ENCODE results near the gene TLE2.

Gene TLE2

GRCh38 chr19:3029065-3029923, at the start of gene TLE2:
TSS of gene TLE2 (minus strand) at chr19:3029280. CDS start at chr19:3028904, 376 bp downstream.
- no peak for DNase-seq

GRCh38 chr19:3075605-3076431, 46.7 kb upstream of the TLE2 start:
- no peak for DNase-seq

GRCh38 chr19:3073931-3074595, 45.0 kb upstream of the TLE2 start:
- DNase-seq, result no peak

- peak; percentile 80 for DNase-seq
Measured at GRCh38 chr19:3073159-3073563, 44.1 kb upstream of the TLE2 start.

- DNase-seq, result no peak
Measured at GRCh38 chr19:3071768-3072167, 42.7 kb upstream of the TLE2 start.

- DNase-seq, result peak; percentile 77
Measured at GRCh38 chr19:3068071-3068470, 39.0 kb upstream of the TLE2 start.

GRCh38 chr19:3067563-3067962, 38.5 kb upstream of the TLE2 start:
- DNase-seq, result no peak

- DNase-seq, result no peak
Measured at GRCh38 chr19:3066482-3067049, 37.5 kb upstream of the TLE2 start.

- no peak for DNase-seq
Measured at GRCh38 chr19:3065675-3066357, 36.7 kb upstream of the TLE2 start.

GRCh38 chr19:3064011-3064330, 34.9 kb upstream of the TLE2 start:
- no peak for DNase-seq

- DNase-seq, result peak; percentile 73
Measured at GRCh38 chr19:3062165-3063105, 33.4 kb upstream of the TLE2 start, which contains the start of gene TLE5. TSS of gene TLE5 (minus strand) at chr19:3062495. CDS start at chr19:3062200, 295 bp downstream.

- no peak for DNase-seq
Measured at GRCh38 chr19:3061182-3062161, 32.4 kb upstream of the TLE2 start.

- DNase-seq, result no peak
Measured at GRCh38 chr19:3060857-3061181, 31.7 kb upstream of the TLE2 start.

- DNase-seq, result no peak
Measured at GRCh38 chr19:3059653-3060052, 30.6 kb upstream of the TLE2 start.

- DNase-seq, result no peak
Measured at GRCh38 chr19:3058821-3059314, 29.8 kb upstream of the TLE2 start.

GRCh38 chr19:3058009-3058820, 29.1 kb upstream of the TLE2 start:
- DNase-seq, result no peak

- DNase-seq, result peak; percentile 94
Measured at GRCh38 chr19:3057275-3057714, 28.2 kb upstream of the TLE2 start.

- no peak for DNase-seq
Measured at GRCh38 chr19:3056417-3057088, 27.5 kb upstream of the TLE2 start.
